Osteocyte (in vitro differentiated cells): Measurements from ENCODE around the gene TSR3. TPM values are rescaled to one million over a fixed set of nuclear protein-coding genes. Genes with fewer than 3 reads are reported as not detected.

Experiments
- DNase-seq: peaks from one replicate; pipeline ENCODE4 v3.0.0; 2021; ENCODE audit warnings: mixed read lengths; ENCODE audit not compliant: unreplicated experiment; ENCODE audit errors: extremely low spot score
- H3K27ac Mint-ChIP-seq: one replicate; pipeline ENCODE4 v1.8.0; 2021; ENCODE audit warnings: mild to moderate bottlenecking, mixed read lengths; ENCODE audit not compliant: unreplicated experiment
- H3K27me3 Mint-ChIP-seq: one replicate; pipeline ENCODE4 v1.8.0; 2021; ENCODE audit warnings: mixed read lengths; ENCODE audit not compliant: unreplicated experiment
- H3K36me3 Mint-ChIP-seq: one replicate; pipeline ENCODE4 v1.8.0; 2021; ENCODE audit warnings: mixed read lengths; ENCODE audit not compliant: unreplicated experiment
- H3K4me1 Mint-ChIP-seq: one replicate; pipeline ENCODE4 v1.8.0; 2021; ENCODE audit warnings: mixed read lengths; ENCODE audit not compliant: unreplicated experiment
- H3K4me3 Mint-ChIP-seq: one replicate; pipeline ENCODE4 v1.8.0; 2021; ENCODE audit warnings: mild to moderate bottlenecking, moderate library complexity, mixed read lengths; ENCODE audit not compliant: unreplicated experiment
- H3K9me3 Mint-ChIP-seq: one replicate; pipeline ENCODE4 v1.8.0; 2021; ENCODE audit warnings: mixed read lengths; ENCODE audit not compliant: unreplicated experiment
- total RNA-seq: library from RNA; stranded (reverse); gene quantifications from 2 replicates; pipeline ENCODE4 v1.2.1, GENCODE V29; 2021
- TF ChIP-seq, protein P1 (sequence below): fragments of 200-600 bp; sonication (generic); IDR thresholded peaks from 2 replicates; pipeline ENCODE4 v1.5.0; 2021; ENCODE audit warnings: antibody characterized with exemption, mild to moderate bottlenecking, moderate library complexity

TSR3 gene
- total RNA-seq, 1 donor from 2014 or later = 58.0 TPM

DNA sequence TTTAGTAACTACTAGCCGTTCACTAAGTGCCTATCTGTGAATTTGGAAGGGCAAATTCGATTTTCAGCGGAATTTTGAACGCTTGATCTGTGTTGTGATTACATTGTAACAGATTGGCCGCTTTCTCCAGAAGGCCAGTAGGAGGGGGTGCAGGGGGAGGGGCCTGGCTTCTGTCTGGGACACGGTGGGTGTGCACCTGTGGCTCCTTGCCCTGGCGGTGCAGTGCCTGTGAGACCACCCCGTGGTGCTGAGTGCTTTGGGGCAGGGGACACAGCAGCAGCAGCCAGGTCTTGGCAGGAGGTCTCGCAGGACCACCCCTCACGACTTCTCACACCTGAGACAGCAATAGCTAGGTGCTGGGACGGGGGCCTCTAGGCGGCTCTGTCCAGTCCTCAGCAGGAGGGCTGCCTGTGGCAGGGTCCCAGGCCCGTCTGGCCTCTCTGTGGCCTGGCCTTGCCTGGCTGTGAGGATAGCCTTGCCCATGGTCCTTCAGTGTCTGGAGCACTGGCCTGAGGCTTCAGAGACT, 40.4 kb downstream of the TSR3 start:
- no peak for DNase-seq
- Mint-ChIP-seq H3K36me3 (peaks cover 10% of the 10 kb centered on the region), H3K27ac (peak overlapping the region; percentile 86)

GRCh38 chr16:1310832-1311200, 40.9 kb downstream of the TSR3 start:
- Mint-ChIP-seq H3K9me3 (no peaks in the 10 kb centered on the region), H3K36me3 (peaks cover 6% of the 10 kb centered on the region), H3K27ac (peak overlapping the region; percentile 86), H3K4me3 (peak overlapping the region; percentile 85), H3K27me3 (no peaks in the 10 kb centered on the region), H3K4me1 (peaks cover 29% of the 10 kb centered on the region)
- DNase-seq = no peak
- TF ChIP-seq, protein P1, sequence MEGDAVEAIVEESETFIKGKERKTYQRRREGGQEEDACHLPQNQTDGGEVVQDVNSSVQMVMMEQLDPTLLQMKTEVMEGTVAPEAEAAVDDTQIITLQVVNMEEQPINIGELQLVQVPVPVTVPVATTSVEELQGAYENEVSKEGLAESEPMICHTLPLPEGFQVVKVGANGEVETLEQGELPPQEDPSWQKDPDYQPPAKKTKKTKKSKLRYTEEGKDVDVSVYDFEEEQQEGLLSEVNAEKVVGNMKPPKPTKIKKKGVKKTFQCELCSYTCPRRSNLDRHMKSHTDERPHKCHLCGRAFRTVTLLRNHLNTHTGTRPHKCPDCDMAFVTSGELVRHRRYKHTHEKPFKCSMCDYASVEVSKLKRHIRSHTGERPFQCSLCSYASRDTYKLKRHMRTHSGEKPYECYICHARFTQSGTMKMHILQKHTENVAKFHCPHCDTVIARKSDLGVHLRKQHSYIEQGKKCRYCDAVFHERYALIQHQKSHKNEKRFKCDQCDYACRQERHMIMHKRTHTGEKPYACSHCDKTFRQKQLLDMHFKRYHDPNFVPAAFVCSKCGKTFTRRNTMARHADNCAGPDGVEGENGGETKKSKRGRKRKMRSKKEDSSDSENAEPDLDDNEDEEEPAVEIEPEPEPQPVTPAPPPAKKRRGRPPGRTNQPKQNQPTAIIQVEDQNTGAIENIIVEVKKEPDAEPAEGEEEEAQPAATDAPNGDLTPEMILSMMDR = no peak

More for the DNA sequence above, 40.4 kb downstream of the TSR3 start:
- Mint-ChIP-seq H3K27me3 (no peaks in the 10 kb centered on the region), H3K9me3 (no peaks in the 10 kb centered on the region), H3K4me1 (peaks cover 29% of the 10 kb centered on the region), H3K4me3 (peak overlapping the region; percentile 85)
- TF ChIP-seq, protein P1 = no peak

- DNase-seq = no peak
- Mint-ChIP-seq H3K4me1 (peaks cover 29% of the 10 kb centered on the region), H3K4me3 (peak overlapping the region; percentile 85)
Observed at GRCh38 chr16:1309888-1310831, 41.5 kb downstream of the TSR3 start.

GRCh38 chr16:1308977-1309885, 42.4 kb downstream of the TSR3 start, which contains the start of gene UBE2I:
Gene UBE2I, plus strand, starts transcription at chr16:1309636. Its CDS starts 4,395 bp downstream, at chr16:1314031.
- Mint-ChIP-seq H3K27me3 (no peaks in the 10 kb centered on the region), H3K4me1 (peaks cover 29% of the 10 kb centered on the region), H3K4me3 (peak within 1 kb of the TSS; percentile 85), H3K9me3 (no peaks in the 10 kb centered on the region), H3K27ac (peak within 1 kb of the TSS; percentile 99), H3K36me3 (no peaks in the 10 kb centered on the region)
- TF ChIP-seq, protein P1 = no peak
- peak; percentile 99 for DNase-seq

More at GRCh38 chr16:1309888-1310831, 41.5 kb downstream of the TSR3 start:
- H3K27me3 Mint-ChIP-seq = no peaks in the 10 kb centered on the region
- TF ChIP-seq, protein P1 = no peak
- H3K9me3 Mint-ChIP-seq = no peaks in the 10 kb centered on the region
- peaks cover 2% of the 10 kb centered on the region for H3K36me3 Mint-ChIP-seq
- H3K27ac Mint-ChIP-seq = peak overlapping the region; percentile 86
